ENCODE measurements around the gene HOXB9. TPM values are rescaled to one million over a fixed set of nuclear protein-coding genes. Genes with fewer than 3 reads are reported as not detected.

HOXB9 gene
- total RNA-seq, 1 experiment from 2014 or later: 4.0 TPM

DNA sequence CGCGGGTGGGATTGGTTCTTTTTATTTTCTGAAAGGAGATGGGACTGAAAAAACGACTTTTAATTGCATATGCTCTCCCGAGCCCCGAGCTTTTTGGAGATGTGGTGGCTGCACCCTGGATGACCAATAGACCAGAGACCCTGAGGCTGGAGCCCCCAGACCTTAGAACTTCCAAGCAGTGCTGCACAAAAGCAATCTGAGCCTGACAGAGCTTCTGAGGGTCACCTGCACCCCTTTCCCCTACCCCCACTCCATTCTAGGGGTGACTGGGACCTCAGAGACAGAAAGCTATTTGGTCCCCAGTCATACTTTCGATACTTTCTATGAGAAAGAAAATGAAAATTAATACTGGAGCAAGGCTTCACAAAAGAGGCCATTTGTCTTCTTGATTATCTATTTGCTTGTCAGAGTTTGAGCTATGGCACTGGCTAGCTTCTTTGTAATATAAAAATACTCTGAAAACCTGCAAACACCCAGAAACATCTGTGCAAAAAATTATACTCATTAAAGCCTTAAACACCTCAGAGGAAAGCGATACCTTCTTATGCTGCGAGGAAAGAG is 51.6 kb downstream of the HOXB9 start:
- Histone ChIP-seq H3K9me3 (replicated peaks) (no peaks in the 10 kb centered on the region), H3K36me3 (no peaks in the 10 kb centered on the region), H3K27ac (no peak overlapping the region), H3K4me1 (0 out of 2 replicates have a peak, but pooled peaks cover 4% of the 10 kb centered on the region), H3K27me3 (no peaks in the 10 kb centered on the region), H3K4me3 (no peak overlapping the region)
- DNase-seq: no peak

DNA sequence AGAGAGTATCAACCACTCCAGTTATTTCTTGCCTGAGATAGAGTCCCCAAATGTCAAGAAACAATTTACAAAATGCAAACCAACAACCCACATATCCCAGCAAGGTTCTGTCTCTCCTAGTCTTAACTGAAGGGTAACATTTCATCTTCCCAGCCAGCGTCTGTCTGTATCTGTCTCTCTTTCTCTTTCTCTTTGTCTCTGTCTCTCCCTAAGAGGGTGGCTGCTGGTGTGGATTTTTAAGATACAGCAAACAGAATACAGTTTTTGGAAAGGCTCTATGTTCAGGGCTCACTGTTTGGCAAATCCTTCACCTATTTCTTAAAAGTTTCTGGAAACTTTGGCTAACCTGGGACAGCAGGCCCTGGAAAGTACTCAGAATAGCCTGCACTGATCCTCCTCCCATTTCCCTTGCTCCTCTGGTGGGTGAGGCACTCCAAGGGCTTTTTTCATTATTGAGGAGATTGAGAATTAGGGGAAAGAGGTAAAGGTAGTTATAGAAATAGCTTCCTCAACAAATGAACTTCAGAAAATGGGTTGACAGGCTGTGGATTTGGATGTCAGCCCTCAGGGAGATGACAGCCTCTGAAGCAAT is 54.2 kb downstream of the HOXB9 start:
- Histone ChIP-seq H3K4me1 (0 out of 2 replicates have a peak, but pooled peaks cover 6% of the 10 kb centered on the region), H3K27me3 (no peaks in the 10 kb centered on the region), H3K4me3 (no peak overlapping the region), H3K36me3 (no peaks in the 10 kb centered on the region), H3K9me3 (replicated peaks) (no peaks in the 10 kb centered on the region), H3K27ac (no peak overlapping the region)
- no peak for DNase-seq

Other genes with a start within 250 kb of the HOXB9 start
- gene SKAP1, start 196.1 kb downstream of the HOXB9 start, total RNA-seq (2014; rRNA removed; shearing (Covaris generic)): not detected in 2 replicates
- not detected in 2 replicates for gene HOXB1, start 95.3 kb downstream of the HOXB9 start, total RNA-seq (2014; rRNA removed; shearing (Covaris generic))
- gene HOXB2, start 81.2 kb downstream of the HOXB9 start, total RNA-seq (2014; rRNA removed; shearing (Covaris generic)): 5.9 and 7.6 TPM in 2 replicates
- 3.7 and 4.3 TPM in 2 replicates for gene HOXB4, start 48.0 kb downstream of the HOXB9 start, total RNA-seq (2014; rRNA removed; shearing (Covaris generic))
- 7.4 and 8.8 TPM in 2 replicates for gene HOXB3, start 36.1 kb downstream of the HOXB9 start, total RNA-seq (2014; rRNA removed; shearing (Covaris generic))
- gene HOXB5, start 32.6 kb downstream of the HOXB9 start, total RNA-seq (2014; rRNA removed; shearing (Covaris generic)): 0.51 and 0.61 TPM in 2 replicates
- gene HOXB6, start 21.4 kb downstream of the HOXB9 start, total RNA-seq (2014; rRNA removed; shearing (Covaris generic)): 6.2 and 7.5 TPM in 2 replicates
- gene HOXB7, start 15.3 kb downstream of the HOXB9 start, total RNA-seq (2014; rRNA removed; shearing (Covaris generic)): 18.8 and 23.1 TPM in 2 replicates
- 0.13 and 0.38 TPM in 2 replicates for gene HOXB8, start 11.1 kb downstream of the HOXB9 start, total RNA-seq (2014; rRNA removed; shearing (Covaris generic))
- not detected in 2 replicates for gene PRAC1, start 96.2 kb upstream of the HOXB9 start, total RNA-seq (2014; rRNA removed; shearing (Covaris generic))
- 0.56 and 0.59 TPM in 2 replicates for gene PRAC2, start 96.8 kb upstream of the HOXB9 start, total RNA-seq (2014; rRNA removed; shearing (Covaris generic))
- gene HOXB13, start 102.4 kb upstream of the HOXB9 start, total RNA-seq (2014; rRNA removed; shearing (Covaris generic)): 8.3 and 9.2 TPM in 2 replicates
- 1.4 and 2.7 TPM in 2 replicates for gene TTLL6, start 190.9 kb upstream of the HOXB9 start, total RNA-seq (2014; rRNA removed; shearing (Covaris generic))
- 44.8 and 48.3 TPM in 2 replicates for gene CALCOCO2, start 204.7 kb upstream of the HOXB9 start, total RNA-seq (2014; rRNA removed; shearing (Covaris generic))

All from SJCRH30 (cell line).